PC-3 (cell line): ENCODE results near the gene COL10A1. TPM values are rescaled to one million over a fixed set of nuclear protein-coding genes. Genes with fewer than 3 reads are reported as not detected.

Experiments used
- ATAC-seq: fragments of 200-7000 bp; cut with Tn5 transposase; 2 replicates; pipeline ENCODE4 v1.9.1; 2020; ENCODE audit warnings: mild to moderate bottlenecking, moderate library complexity
- BruUV-seq: library from RNA; stranded (reverse); fragments of 400-500 nt; replicated peaks from 2 replicates; lab custom pipeline; 2021; lab: Mats Ljungman, UMichigan
- CTCF ChIA-PET: fragments of 300-600 bp; sonication (Branson Sonifier 250); formaldehyde crosslinking; loops from one replicate; lab custom pipeline; 2022; ENCODE audit warnings: antibody characterized with exemption; lab: Charles Lee
- POLR2A ChIA-PET: fragments of 300-600 bp; sonication (Branson Sonifier 250); formaldehyde crosslinking; loops from one replicate; lab custom pipeline; 2022; ENCODE audit warnings: antibody characterized with exemption; ENCODE audit not compliant: unreplicated experiment; lab: Charles Lee
- DNase-seq: peaks from one replicate; pipeline ENCODE4 v3.0.0-alpha.2; 2015
- H2AFZ ChIP-seq: fragments of 300-600 bp; sonication (generic); 2 replicates; pipeline ENCODE4 v1.6.0; 2016; ENCODE audit warnings: antibody characterized with exemption, low read length
- H3F3A ChIP-seq: fragments of 300-600 bp; sonication (generic); one replicate; pipeline ENCODE4 v1.6.0; 2017; ENCODE audit warnings: antibody characterized with exemption, low read length, control low read depth, mild to moderate bottlenecking; ENCODE audit not compliant: unreplicated experiment
- H3K27ac ChIP-seq: fragments of 300-600 bp; sonication (generic); 2 replicates; pipeline ENCODE4 v1.5.1; 2016; ENCODE audit warnings: mild to moderate bottlenecking, low read length
- H3K27me3 ChIP-seq: fragments of 300-600 bp; sonication (generic); 2 replicates; pipeline ENCODE4 v1.6.1; 2016; ENCODE audit warnings: low read length, mixed read lengths
- H3K36me3 ChIP-seq: fragments of 300-600 bp; sonication (generic); 2 replicates; pipeline ENCODE4 v1.6.1; 2016; ENCODE audit warnings: low read depth, mixed run types, low read length, mixed read lengths
- H3K4me1 ChIP-seq: fragments of 300-600 bp; sonication (generic); 2 replicates; pipeline ENCODE4 v1.5.1; 2016; ENCODE audit warnings: low read length; ENCODE audit not compliant: insufficient read depth
- H3K4me2 ChIP-seq: fragments of 300-600 bp; sonication (generic); 2 replicates; pipeline ENCODE4 v1.6.0; 2016; ENCODE audit warnings: low read length
- H3K4me3 ChIP-seq: fragments of 300-600 bp; sonication (generic); 2 replicates; pipeline ENCODE4 v1.5.1; 2016; ENCODE audit warnings: mild to moderate bottlenecking, low read length, mixed read lengths
- H3K79me2 ChIP-seq: fragments of 300-600 bp; sonication (generic); 2 replicates; pipeline ENCODE4 v1.6.1; 2017; ENCODE audit warnings: low read length, mixed read lengths
- H3K9ac ChIP-seq: fragments of 300-600 bp; sonication (generic); 2 replicates; pipeline ENCODE4 v1.6.0; 2016; ENCODE audit warnings: mild to moderate bottlenecking, low read length
- H3K9me2 ChIP-seq: fragments of 300-600 bp; sonication (generic); replicated peaks from 2 replicates; pipeline ENCODE4 v1.6.1; 2016; ENCODE audit warnings: mixed run types, low read length, mixed read lengths
- H3K9me3 ChIP-seq: fragments of 300-600 bp; sonication (generic); 2 replicates; pipeline ENCODE4 v1.6.1; 2016; ENCODE audit warnings: low read length, mixed read lengths
- H4K20me1 ChIP-seq: fragments of 300-600 bp; sonication (generic); 2 replicates; pipeline ENCODE4 v1.6.1; 2016; ENCODE audit warnings: low read length, mixed read lengths
- EZH2 ChIP-seq: fragments of 300-600 bp; sonication (generic); IDR thresholded peaks from one replicate; pipeline ENCODE4 v1.6.1; 2017; ENCODE audit warnings: antibody characterized with exemption, mild to moderate bottlenecking, low read length; ENCODE audit not compliant: unreplicated experiment
- EZH2phosphoT487 ChIP-seq: fragments of 300-600 bp; sonication (generic); IDR thresholded peaks from 2 replicates; pipeline ENCODE4 v1.6.1; 2018; ENCODE audit warnings: mild to moderate bottlenecking, antibody characterized with exemption, low read length, borderline replicate concordance
- intact Hi-C: fragments of 100-400 bp; cut with micrococcal nuclease; formaldehyde crosslinking; loops from 2 replicates; pipeline ENCODE4 v1.9.0; 2023
- total RNA-seq: library from RNA; depleted of rRNA; stranded (reverse); fragments of >200 nt; gene quantifications from 2 replicates; pipeline ENCODE4 v1.2.3, GENCODE V29; 2014
- TF ChIP-seq, protein P1 (sequence below): fragments of 300-600 bp; sonication (generic); conservative IDR thresholded peaks from 2 replicates; pipeline ENCODE4 v1.5.1; 2017; ENCODE audit warnings: antibody characterized with exemption, low read depth, mild to moderate bottlenecking, low read length

The COL10A1 gene
- total RNA-seq, 1 experiment from 2014 or later = not detected

GRCh38 chr6:116136373-116136772, 10.4 kb upstream of the COL10A1 start:
- Histone ChIP-seq H3K79me2 (no peaks in the 10 kb centered on the region), H3K9me2 (no peaks in the 10 kb centered on the region), H3K27ac (no peak overlapping the region), H2AFZ (no peak overlapping the region), H3K9ac (no peak overlapping the region), H3K36me3 (no peaks in the 10 kb centered on the region), H4K20me1 (no peaks in the 10 kb centered on the region), H3K4me1 (no peaks in the 10 kb centered on the region), H3K4me2 (no peak overlapping the region), H3K4me3 (no peak overlapping the region), H3K27me3 (no peaks in the 10 kb centered on the region), H3F3A (no peaks in the 10 kb centered on the region), H3K9me3 (no peaks in the 10 kb centered on the region)
- POLR2A ChIA-PET = no interaction called here
- intact Hi-C loops = no loop called here
- CTCF ChIA-PET = no interaction called here
- no TSS peak for BruUV-seq
- DNase-seq = no peak
- TF ChIP-seq, protein P1, sequence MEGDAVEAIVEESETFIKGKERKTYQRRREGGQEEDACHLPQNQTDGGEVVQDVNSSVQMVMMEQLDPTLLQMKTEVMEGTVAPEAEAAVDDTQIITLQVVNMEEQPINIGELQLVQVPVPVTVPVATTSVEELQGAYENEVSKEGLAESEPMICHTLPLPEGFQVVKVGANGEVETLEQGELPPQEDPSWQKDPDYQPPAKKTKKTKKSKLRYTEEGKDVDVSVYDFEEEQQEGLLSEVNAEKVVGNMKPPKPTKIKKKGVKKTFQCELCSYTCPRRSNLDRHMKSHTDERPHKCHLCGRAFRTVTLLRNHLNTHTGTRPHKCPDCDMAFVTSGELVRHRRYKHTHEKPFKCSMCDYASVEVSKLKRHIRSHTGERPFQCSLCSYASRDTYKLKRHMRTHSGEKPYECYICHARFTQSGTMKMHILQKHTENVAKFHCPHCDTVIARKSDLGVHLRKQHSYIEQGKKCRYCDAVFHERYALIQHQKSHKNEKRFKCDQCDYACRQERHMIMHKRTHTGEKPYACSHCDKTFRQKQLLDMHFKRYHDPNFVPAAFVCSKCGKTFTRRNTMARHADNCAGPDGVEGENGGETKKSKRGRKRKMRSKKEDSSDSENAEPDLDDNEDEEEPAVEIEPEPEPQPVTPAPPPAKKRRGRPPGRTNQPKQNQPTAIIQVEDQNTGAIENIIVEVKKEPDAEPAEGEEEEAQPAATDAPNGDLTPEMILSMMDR = no peak
- ATAC-seq = no peak

DNA sequence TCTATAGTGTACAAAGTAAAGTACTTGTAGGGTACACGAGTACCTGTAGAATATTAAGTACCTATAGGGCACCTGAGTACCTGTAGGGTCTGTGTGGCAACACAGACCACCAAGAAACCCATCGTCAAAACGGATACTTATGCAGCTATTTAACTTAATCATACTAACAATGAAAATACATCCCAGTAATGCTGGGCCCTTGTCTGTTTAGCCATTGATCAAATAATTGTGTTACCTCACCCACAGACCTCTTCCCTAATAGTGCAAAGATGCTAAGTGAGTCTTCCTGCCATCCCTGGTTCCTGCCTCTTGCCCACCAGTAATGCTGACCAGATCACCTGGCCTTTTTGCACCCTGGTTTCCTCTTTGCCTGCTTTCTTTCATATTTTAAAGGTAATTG, 7.5 kb upstream of the COL10A1 start:
- H3K27me3 ChIP-seq = no peaks in the 10 kb centered on the region
- H3K9ac ChIP-seq = no peak overlapping the region
- BruUV-seq = no TSS peak
- no peak for ATAC-seq
- H3K9me2 ChIP-seq = no peaks in the 10 kb centered on the region
- DNase-seq = no peak
- H3K9me3 ChIP-seq = no peaks in the 10 kb centered on the region
- no peak overlapping the region for H3K4me3 ChIP-seq
- H3K4me2 ChIP-seq = no peak overlapping the region
- CTCF ChIA-PET = no interaction called here
- H3K27ac ChIP-seq = no peak overlapping the region
- peaks cover 3% of the 10 kb centered on the region; the same call in 1 of the 2 replicates for H4K20me1 ChIP-seq
- H3F3A ChIP-seq = no peaks in the 10 kb centered on the region
- H3K36me3 ChIP-seq = no peaks in the 10 kb centered on the region
- H3K4me1 ChIP-seq = peaks cover 6% of the 10 kb centered on the region
- H2AFZ ChIP-seq = no peak overlapping the region
- no peaks in the 10 kb centered on the region for H3K79me2 ChIP-seq
- POLR2A ChIA-PET = no interaction called here
- intact Hi-C loops = no loop called here
- TF ChIP-seq EZH2 (no peak), EZH2phosphoT487 (no peak)
- TF ChIP-seq, protein P1 = no peak

- intact Hi-C loops = no loop called here
- CTCF ChIA-PET = no interaction called here
- Histone ChIP-seq H3K27me3 (no peaks in the 10 kb centered on the region), H3K79me2 (no peaks in the 10 kb centered on the region), H2AFZ (no peak overlapping the region), H3K4me1 (peaks cover 17% of the 10 kb centered on the region), H3K36me3 (no peaks in the 10 kb centered on the region), H3K9ac (no peak overlapping the region), H3F3A (no peaks in the 10 kb centered on the region), H3K4me2 (peak overlapping the region; percentile 54), H3K9me3 (no peaks in the 10 kb centered on the region), H3K4me3 (no peak overlapping the region), H4K20me1 (peaks cover 3% of the 10 kb centered on the region; the same call in 1 of the 2 replicates), H3K27ac (peak overlapping the region; percentile 65), H3K9me2 (no peaks in the 10 kb centered on the region)
- DNase-seq (peak; percentile 67), ATAC-seq (peak; percentile 96)
- BruUV-seq = no TSS peak
- TF ChIP-seq, protein P1 = no peak
- TF ChIP-seq EZH2phosphoT487 (no peak), EZH2 (no peak)
- POLR2A ChIA-PET = no interaction called here
Measured at GRCh38 chr6:116127771-116128493, 2.0 kb upstream of the COL10A1 start.
